Heart left ventricle (tissue), 16 donors: Measurements from ENCODE around the gene C16orf89. TPM values are rescaled to one million over a fixed set of nuclear protein-coding genes. Genes with fewer than 3 reads are reported as not detected.

Source experiments
- ATAC-seq, 4 donors: fragments of 200-7000 bp; cut with Tn5 transposase; one replicate each; pipeline ENCODE4 v1.9.1; 2020 to 2022; ENCODE audit warnings: moderate library complexity in 4 of 4, mild to moderate bottlenecking in 3 of 4, moderate number of reproducible peaks in 1 of 4
- DNase-seq, 5 donors: peaks; one replicate each; pipeline ENCODE4 v3.0.0-alpha.2; 2020
- H3K27ac ChIP-seq, 12 donors: fragments of 200-600 bp; sonication (generic) in 4 of 12; one replicate each; pipeline versions ENCODE4 v1.5.0 to v1.8.0; 2016 to 2022; ENCODE audit warnings: mild to moderate bottlenecking in 2 of 12
- H3K27me3 ChIP-seq, 9 donors: fragments of 200-600 bp; sonication (generic) in 2 of 9; one replicate each; pipeline versions ENCODE4 v1.5.1 to v1.8.0; 2016 to 2022; ENCODE audit warnings: mild to moderate bottlenecking in 3 of 9
- H3K36me3 ChIP-seq, 9 donors: fragments of 200-600 bp; sonication (generic) in 2 of 9; one replicate each; pipeline versions ENCODE4 v1.5.0 to v1.8.0; 2018 to 2022; ENCODE audit warnings: mild to moderate bottlenecking in 2 of 9
- H3K4me1 ChIP-seq, 12 donors: fragments of 200-600 bp; sonication (generic) in 4 of 12; one replicate each; pipeline versions ENCODE4 v1.5.0 to v1.8.0; 2016 to 2022; ENCODE audit warnings: mild to moderate bottlenecking in 3 of 12
- H3K4me3 ChIP-seq, 12 donors: fragments of 200-600 bp; sonication (generic) in 4 of 12; one replicate each; pipeline versions ENCODE4 v1.5.0 to v1.8.0; 2017 to 2022; ENCODE audit warnings: mild to moderate bottlenecking in 9 of 12, moderate library complexity in 4 of 12
- H3K9me3 ChIP-seq, 12 donors: fragments of 200-600 bp; sonication (generic) in 4 of 12; one replicate each; pipeline versions ENCODE4 v1.5.0 to v1.8.0; 2016 to 2022; ENCODE audit warnings: mild to moderate bottlenecking in 1 of 12
- CTCF ChIP-seq, 12 donors: fragments of 200-600 bp; sonication (generic) in 4 of 12; IDR thresholded peaks; one replicate each; pipeline versions ENCODE4 v1.5.0 to v1.8.0; 2018 to 2022; ENCODE audit warnings: antibody characterized with exemption in 12 of 12, mild to moderate bottlenecking in 5 of 12
- POLR2A ChIP-seq, 2 donors: fragments of 450-650 bp; IDR thresholded peaks; one replicate each; pipeline ENCODE4 v1.6.1; 2017; ENCODE audit warnings: antibody characterized with exemption in 2 of 2, mild to moderate bottlenecking in 2 of 2, moderate library complexity in 2 of 2
- WGBS, 4 donors: extraction: QIAGEN DNeasy Blood & Tissue Kit in 2 of 4; methylation state at CpG; one replicate each; pipeline versions ENCODE4 v1.1.5 to v1.1.7; 2013 to 2018; 5-methylcytosine and 5-hydroxymethylcytosine counted together
- intact Hi-C, 10 donors: fragments of 100-400 bp; cut with DNase I; formaldehyde crosslinking; loops; one replicate each; pipeline versions ENCODE4 v1.11.1 to v1.14.2; 2022
- polyA plus RNA-seq, 2 donors: library from polyadenylated mRNA; stranded (reverse); fragments of 200-250 nt; gene quantifications; one replicate each; pipeline ENCODE4 v1.2.3, GENCODE V29; 2013
- total RNA-seq, 9 donors: library from RNA; depleted of rRNA in 2 of 9; stranded (reverse); fragments of >200 nt in 2 of 9; fragmentation: NEBNext Ultra II Directional in 3 of 9; extraction: Animal tissue kit (Norgen Biotek cat#: 25700) in 3 of 9; gene quantifications; one replicate each; pipeline versions ENCODE4 v1.1.0 to v1.2.4, GENCODE V29; 2016 to 2023
- donor health status: ischemic (EF 13 %, LVEDD 7.1; RV severe dilation, severe dysfunction).
- donor health status: healthy with polysubstance abuse.
- donor health status: DM: no; HTN: yes; CAD: no.
- donor health status: DM: no; HTN: no; CAD: no.
- donor health status: ischemic (EF 25% LVEDD 6.9; RV normal size, moderate dysfunction).
- donor health status: ischemic (EF 25% LVEDD 5.7; RV mildly dilated, moderate dysfunction).
- donor health status: healthy.
- donor health status: DM: yes; HTN: yes; CAD: no.
- donor health status: ischemic (EF 35%, LVEDD 5.7; RV mildly dilated, moderate dysfunction).
- donor health status: nonischemic (EF 11% LVEDD 7.7; RV severe dilation, severe dysfunction).
- donor health status: DM: yes; HTN: yes; CAD: no.
- donor health status: PGD.
- donor health status: ischemic (EF 29% LVEDD 5.4; RV normal size, mild dysfunction).
- donor health status: nonischemic (EF 23%, LVEDD 6.1; RV moderate dilation, normal function).

The C16orf89 gene
- total and polyA plus RNA-seq, 11 donors, result 0.26 to 38.4 (median 6.3) TPM

- intact Hi-C loops, result loop anchor here in 3 of 10 donors (5.0 to 10.0 kb wide), 4 partner anchors 60 to 160 kb away; partner anchors contain the start of gene SEC14L5 (in 2 of the 3)
- ATAC-seq, result peak in 3 of 4 donors; percentile 39 to 64 (median 58)
Measured at GRCh38 chr16:5025171-5025632, 40.6 kb downstream of the C16orf89 start.

DNA sequence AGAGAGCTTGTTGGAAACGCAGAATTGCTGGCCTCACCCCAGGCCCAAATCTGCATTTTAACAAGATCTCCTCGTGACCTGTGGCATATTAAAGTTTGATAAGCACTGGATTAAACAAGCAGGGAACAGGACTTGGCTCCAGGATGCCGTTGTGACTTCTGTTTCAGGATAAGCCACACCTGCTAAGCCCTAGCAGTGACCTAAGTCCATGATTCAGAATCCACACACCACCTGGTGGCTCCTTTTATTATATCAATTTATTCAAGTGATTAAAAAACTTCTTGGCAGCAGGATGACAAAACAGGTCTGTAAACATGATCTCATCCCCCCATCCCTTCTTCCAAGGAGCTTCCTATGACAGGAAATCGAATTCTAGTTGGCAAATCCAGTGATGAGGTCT is 41.1 kb downstream of the C16orf89 start:
- Histone ChIP-seq H3K4me1 (peaks cover 0 to 9% (median 0%) of the 10 kb centered on the region in 12 donors), H3K4me3 (no peak overlapping the region), H3K9me3 (no peaks in the 10 kb centered on the region), H3K36me3 (peaks cover 0 to 24% (median 8%) of the 10 kb centered on the region in 9 donors), H3K27me3 (no peaks in the 10 kb centered on the region), H3K27ac (no peak overlapping the region)
- 38 to 46% (median 44%) methylated on average over 4 of the region's 4 CpGs for WGBS, 4 donors
- DNase-seq (no peak), ATAC-seq (peak in 2 of 4 donors; percentile 51 to 61)
- intact Hi-C loops, result loop anchor here in 3 of 10 donors (5.0 to 10.0 kb wide), 4 partner anchors 60 to 160 kb away; partner anchors contain the start of gene SEC14L5 (in 2 of the 3)
- no peak for TF ChIP-seq POLR2A (IDR thresholded peaks at IDR 0.05)
- peak in 5 of 12 donors; percentile 8 to 16 (median 14) for TF ChIP-seq CTCF (IDR thresholded peaks at IDR 0.05)

More at GRCh38 chr16:5025171-5025632, 40.6 kb downstream of the C16orf89 start:
- Histone ChIP-seq H3K4me1 (peaks cover 0 to 9% (median 0%) of the 10 kb centered on the region in 12 donors), H3K27ac (no peak overlapping the region), H3K4me3 (no peak overlapping the region), H3K36me3 (peaks cover 0 to 25% (median 8%) of the 10 kb centered on the region in 9 donors), H3K9me3 (no peaks in the 10 kb centered on the region), H3K27me3 (no peaks in the 10 kb centered on the region)
- TF ChIP-seq POLR2A (IDR thresholded peaks at IDR 0.05) (no peak), CTCF (IDR thresholded peaks at IDR 0.05) (peak in 9 of 12 donors; percentile 7 to 56 (median 25))
- WGBS, 4 donors, result 32 to 50% (median 39%) methylated on average over 2 to 17 of the region's 17 CpGs
- peak in 2 of 5 donors; percentile 31 to 61 for DNase-seq

GRCh38 chr16:5022521-5022920 is 43.2 kb downstream of the C16orf89 start:
- Histone ChIP-seq H3K4me3 (no peak overlapping the region), H3K27ac (no peak overlapping the region), H3K36me3 (peaks cover 0 to 11% (median 1%) of the 10 kb centered on the region in 9 donors), H3K9me3 (no peaks in the 10 kb centered on the region), H3K4me1 (peaks cover 0 to 9% (median 0%) of the 10 kb centered on the region in 12 donors), H3K27me3 (no peaks in the 10 kb centered on the region)
- 81 to 88% (median 86%) methylated on average over 6 of the region's 6 CpGs for WGBS, 4 donors
- intact Hi-C loops, result loop anchor here in 3 of 10 donors (10.0 kb wide), 3 partner anchors 58 to 158 kb away; partner anchors contain the start of gene SEC14L5 (in 1 of the 3)
- DNase-seq, result no peak
- TF ChIP-seq CTCF (IDR thresholded peaks at IDR 0.05) (no peak), POLR2A (IDR thresholded peaks at IDR 0.05) (no peak)
- no peak for ATAC-seq

GRCh38 chr16:5020551-5020950 is 45.2 kb downstream of the C16orf89 start:
- Histone ChIP-seq H3K27ac (no peak overlapping the region), H3K4me3 (no peak overlapping the region), H3K9me3 (no peaks in the 10 kb centered on the region), H3K4me1 (peaks cover 0 to 9% (median 0%) of the 10 kb centered on the region in 12 donors), H3K36me3 (no peaks in the 10 kb centered on the region), H3K27me3 (no peaks in the 10 kb centered on the region)
- TF ChIP-seq POLR2A (IDR thresholded peaks at IDR 0.05), result no peak
- no peak for TF ChIP-seq CTCF (IDR thresholded peaks at IDR 0.05)
- intact Hi-C loops, result loop anchor here in 3 of 10 donors (10.0 kb wide), 3 partner anchors 56 to 156 kb away; partner anchors contain the start of gene SEC14L5 (in 1 of the 3)
- DNase-seq, result no peak
- 62 to 74% (median 69%) methylated on average over 14 to 15 of the region's 15 CpGs for WGBS, 4 donors
- no peak for ATAC-seq
